ENCODE measurements around the gene ABCA13.

Gene ABCA13

GRCh38 chr7:48617508-48617907 lies 446.2 kb downstream of the ABCA13 start:
- TF ChIP-seq, protein P1, sequence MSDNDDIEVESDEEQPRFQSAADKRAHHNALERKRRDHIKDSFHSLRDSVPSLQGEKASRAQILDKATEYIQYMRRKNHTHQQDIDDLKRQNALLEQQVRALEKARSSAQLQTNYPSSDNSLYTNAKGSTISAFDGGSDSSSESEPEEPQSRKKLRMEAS (IDR thresholded peaks at IDR 0.05; ENCODE audit: low read depth, low read length) = no peak
- no peak for TF ChIP-seq POLR2A (IDR thresholded peaks at IDR 0.05; ENCODE audit: extremely low read depth, insufficient read length)
- DNase-seq (ENCODE audit: low read depth) = no peak
- no peak overlapping the region for H3K4me3 ChIP-seq (ENCODE audit: low read depth, low read length)

- no peak for DNase-seq (ENCODE audit: low read depth)
- TF ChIP-seq CTCF (IDR thresholded peaks at IDR 0.05; ENCODE audit: low read depth, low read length) (no peak), MYC (IDR thresholded peaks at IDR 0.05; ENCODE audit: low read depth, low read length) (no peak), POLR2A (IDR thresholded peaks at IDR 0.05; ENCODE audit: extremely low read depth, insufficient read length) (no peak)
- TF ChIP-seq, protein P1 (IDR thresholded peaks at IDR 0.05; ENCODE audit: low read depth, low read length) = no peak
- no peak overlapping the region for H3K4me3 ChIP-seq (ENCODE audit: low read depth, low read length)
Measured at GRCh38 chr7:48617993-48618392, 446.7 kb downstream of the ABCA13 start.

DNA sequence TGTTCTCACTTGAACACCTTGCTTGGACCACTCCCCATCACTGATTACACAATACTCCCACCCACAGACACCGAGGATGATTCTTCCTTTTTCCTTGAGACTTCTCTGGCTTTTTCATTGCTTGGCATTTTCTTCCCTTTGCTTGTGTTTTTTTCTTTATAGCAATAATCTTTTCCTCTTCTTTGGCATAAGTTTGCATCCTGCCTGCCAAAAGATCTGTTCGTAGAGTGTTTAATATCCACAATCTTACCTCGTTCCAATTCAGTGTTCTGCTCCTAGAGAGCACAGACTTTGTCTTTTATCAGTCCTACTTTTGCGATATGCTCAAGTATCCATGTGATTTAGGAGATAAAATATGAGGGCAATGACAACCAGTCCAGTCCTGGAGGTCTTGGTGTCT lies 449.8 kb downstream of the ABCA13 start:
- no peak overlapping the region for H3K4me3 ChIP-seq (ENCODE audit: low read depth, low read length)
- TF ChIP-seq CTCF (IDR thresholded peaks at IDR 0.05; ENCODE audit: low read depth, low read length) = no peak
- no peak for TF ChIP-seq MYC (IDR thresholded peaks at IDR 0.05; ENCODE audit: low read depth, low read length)
- TF ChIP-seq, protein P1 (IDR thresholded peaks at IDR 0.05; ENCODE audit: low read depth, low read length) = no peak
- DNase-seq (ENCODE audit: low read depth) = no peak

GRCh38 chr7:48627164-48627563 lies 455.9 kb downstream of the ABCA13 start:
- H3K4me3 ChIP-seq (ENCODE audit: low read depth, low read length) = no peak overlapping the region
- TF ChIP-seq MYC (IDR thresholded peaks at IDR 0.05; ENCODE audit: low read depth, low read length) (no peak), CTCF (IDR thresholded peaks at IDR 0.05; ENCODE audit: low read depth, low read length) (no peak), POLR2A (IDR thresholded peaks at IDR 0.05; ENCODE audit: extremely low read depth, insufficient read length) (no peak)
- TF ChIP-seq, protein P1 (IDR thresholded peaks at IDR 0.05; ENCODE audit: low read depth, low read length) = no peak
- no peak for DNase-seq (ENCODE audit: low read depth)

DNA sequence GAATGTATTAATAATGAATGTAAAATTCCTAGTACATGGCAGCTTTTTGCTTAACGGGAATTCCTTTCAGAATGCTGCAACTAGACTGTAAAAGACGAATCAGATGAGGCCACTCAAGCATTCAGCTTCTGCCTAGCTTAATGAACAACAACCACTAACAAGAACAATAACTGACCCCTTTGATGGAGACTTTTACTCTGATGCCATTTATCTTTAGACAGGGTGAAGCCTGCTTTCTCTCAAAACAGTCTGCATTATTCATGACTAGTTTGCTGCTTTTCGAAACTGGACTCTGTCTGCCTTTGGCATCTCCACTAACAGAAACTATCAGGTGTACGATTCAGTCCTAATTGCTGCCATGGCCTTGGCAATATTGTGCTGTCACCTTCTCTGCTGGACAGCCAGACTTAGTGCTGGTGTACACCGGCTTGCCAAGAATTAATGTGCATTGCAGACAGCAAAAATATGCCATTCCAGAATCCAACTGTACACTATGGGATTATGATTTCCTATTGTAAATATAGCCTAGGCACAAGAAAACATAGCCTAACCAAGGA lies 457.6 kb downstream of the ABCA13 start:
- no peak for DNase-seq (ENCODE audit: low read depth)
- TF ChIP-seq POLR2A (IDR thresholded peaks at IDR 0.05; ENCODE audit: extremely low read depth, insufficient read length) (no peak), MYC (IDR thresholded peaks at IDR 0.05; ENCODE audit: low read depth, low read length) (no peak), CTCF (IDR thresholded peaks at IDR 0.05; ENCODE audit: low read depth, low read length) (no peak)
- TF ChIP-seq, protein P1 (IDR thresholded peaks at IDR 0.05; ENCODE audit: low read depth, low read length) = no peak

DNA sequence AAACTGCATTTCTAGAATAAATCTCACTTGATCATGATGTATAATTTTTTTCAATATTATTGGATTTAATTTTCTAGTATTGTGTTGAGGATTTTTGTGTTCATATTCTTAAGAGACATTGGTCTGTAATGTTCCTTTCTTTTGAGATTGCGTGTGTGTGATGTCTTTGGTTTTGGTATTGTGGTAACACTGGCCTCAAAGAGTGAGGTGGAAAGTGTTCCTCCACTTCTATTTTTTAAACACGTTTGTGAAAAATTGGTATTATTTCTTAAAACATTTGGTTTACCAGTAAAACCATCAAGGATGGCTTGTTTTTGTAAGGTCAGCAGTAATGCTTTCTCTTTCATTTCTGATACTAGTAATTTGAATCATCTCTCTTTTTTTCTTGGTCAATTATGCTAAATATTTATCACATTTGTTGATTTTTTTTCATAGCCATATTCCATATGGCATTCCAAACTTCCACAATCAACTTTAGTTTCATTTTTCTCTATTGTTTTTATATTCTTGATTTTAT lies 462.9 kb downstream of the ABCA13 start:
- TF ChIP-seq MYC (IDR thresholded peaks at IDR 0.05; ENCODE audit: low read depth, low read length) (no peak), POLR2A (IDR thresholded peaks at IDR 0.05; ENCODE audit: extremely low read depth, insufficient read length) (no peak), CTCF (IDR thresholded peaks at IDR 0.05; ENCODE audit: low read depth, low read length) (no peak)
- TF ChIP-seq, protein P1 (IDR thresholded peaks at IDR 0.05; ENCODE audit: low read depth, low read length) = no peak
- no peak overlapping the region for H3K4me3 ChIP-seq (ENCODE audit: low read depth, low read length)
- no peak for DNase-seq (ENCODE audit: low read depth)

More for the DNA sequence above, 457.6 kb downstream of the ABCA13 start:
- no peak overlapping the region for H3K4me3 ChIP-seq (ENCODE audit: low read depth, low read length)

All from NB4 (cell line).